ENCODE data around the gene FYB2.

The FYB2 gene

GRCh38 chr1:56816264-56816663 lies 2.9 kb downstream of the FYB2 start:
- no peak overlapping the region for H3K27ac ChIP-seq (ENCODE audit: low read length)
- no peaks in the 10 kb centered on the region for H3K27me3 ChIP-seq (ENCODE audit: low read depth, low read length)
- H3K9me3 ChIP-seq (ENCODE audit: control insufficient read depth in 1 of 2, low read length in 2 of 2): no peaks in the 10 kb centered on the region
- H3K4me1 ChIP-seq (ENCODE audit: control insufficient read depth in 1 of 2, insufficient read depth in 2 of 2, low read length in 2 of 2): peaks cover 0 to 7% of the 10 kb centered on the region in 2 donors
- no peak overlapping the region for H3K4me3 ChIP-seq (ENCODE audit: low read depth in 1 of 2, low read length in 2 of 2)
- no peaks in the 10 kb centered on the region for H3K36me3 ChIP-seq (ENCODE audit: control insufficient read depth in 1 of 2, insufficient read depth in 2 of 2, low read length in 2 of 2)

DNA sequence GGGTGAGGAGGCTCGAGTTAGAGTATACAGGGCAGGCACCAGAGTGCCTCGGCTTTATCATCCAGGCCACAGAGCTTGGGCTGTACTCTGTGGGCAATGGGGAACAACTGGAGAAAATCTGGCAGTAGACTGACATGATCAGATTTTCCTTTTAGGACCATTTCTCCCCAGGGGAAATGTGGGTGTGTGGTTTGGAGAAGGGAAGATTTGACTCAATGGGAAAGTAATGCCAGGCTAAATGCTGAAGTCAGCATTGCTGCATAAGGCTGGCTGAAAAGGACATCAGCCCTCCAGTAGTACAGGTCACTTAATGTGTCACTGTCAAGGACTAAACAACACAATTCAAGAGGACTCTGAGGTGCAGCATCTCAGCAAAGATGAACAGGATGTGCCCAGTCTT lies 5.0 kb downstream of the FYB2 start:
- Histone ChIP-seq H3K4me1 (ENCODE audit: control insufficient read depth in 1 of 2, insufficient read depth in 2 of 2, low read length in 2 of 2) (no peaks in the 10 kb centered on the region), H3K36me3 (ENCODE audit: control insufficient read depth in 1 of 2, insufficient read depth in 2 of 2, low read length in 2 of 2) (no peaks in the 10 kb centered on the region), H3K9me3 (ENCODE audit: control insufficient read depth in 1 of 2, low read length in 2 of 2) (no peaks in the 10 kb centered on the region), H3K27ac (ENCODE audit: low read length) (no peak overlapping the region), H3K27me3 (ENCODE audit: low read depth, low read length) (no peaks in the 10 kb centered on the region), H3K4me3 (ENCODE audit: low read depth in 1 of 2, low read length in 2 of 2) (no peak overlapping the region)

DNA sequence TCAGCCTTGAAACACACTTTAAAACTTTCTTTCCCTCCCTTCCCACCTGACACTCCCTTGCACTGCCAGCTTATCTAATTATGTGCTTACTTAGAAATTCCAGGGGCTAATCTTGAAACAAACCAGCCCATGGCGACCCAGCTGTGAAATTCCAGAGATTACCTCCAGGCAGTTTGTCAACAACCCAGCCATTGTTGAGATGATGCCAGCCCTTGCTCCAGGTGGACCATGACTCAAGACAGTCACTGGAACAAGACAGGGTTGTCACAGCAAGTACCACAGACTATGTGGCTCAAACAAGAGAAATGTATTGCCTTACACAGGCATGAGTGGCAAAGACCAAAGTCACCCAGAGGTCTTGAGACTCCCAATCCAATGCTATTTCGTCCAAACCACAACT lies 7.9 kb downstream of the FYB2 start:
- no peaks in the 10 kb centered on the region for H3K36me3 ChIP-seq (ENCODE audit: control insufficient read depth in 1 of 2, insufficient read depth in 2 of 2, low read length in 2 of 2)
- no peaks in the 10 kb centered on the region for H3K27me3 ChIP-seq (ENCODE audit: low read depth, low read length)
- no peak overlapping the region for H3K27ac ChIP-seq (ENCODE audit: low read length)
- no peaks in the 10 kb centered on the region for H3K9me3 ChIP-seq (ENCODE audit: control insufficient read depth in 1 of 2, low read length in 2 of 2)
- H3K4me1 ChIP-seq (ENCODE audit: control insufficient read depth in 1 of 2, insufficient read depth in 2 of 2, low read length in 2 of 2): no peaks in the 10 kb centered on the region
- no peak overlapping the region for H3K4me3 ChIP-seq (ENCODE audit: low read depth in 1 of 2, low read length in 2 of 2)

- H3K27me3 ChIP-seq (ENCODE audit: low read depth, low read length): no peaks in the 10 kb centered on the region
- H3K9me3 ChIP-seq (ENCODE audit: control insufficient read depth in 1 of 2, low read length in 2 of 2): no peaks in the 10 kb centered on the region
- H3K27ac ChIP-seq (ENCODE audit: low read length): no peak overlapping the region
- H3K36me3 ChIP-seq (ENCODE audit: control insufficient read depth in 1 of 2, insufficient read depth in 2 of 2, low read length in 2 of 2): no peaks in the 10 kb centered on the region
- H3K4me3 ChIP-seq (ENCODE audit: low read depth in 1 of 2, low read length in 2 of 2): no peak overlapping the region
- no peaks in the 10 kb centered on the region for H3K4me1 ChIP-seq (ENCODE audit: control insufficient read depth in 1 of 2, insufficient read depth in 2 of 2, low read length in 2 of 2)
Measured at GRCh38 chr1:56808410-56808809, 10.8 kb downstream of the FYB2 start.

DNA sequence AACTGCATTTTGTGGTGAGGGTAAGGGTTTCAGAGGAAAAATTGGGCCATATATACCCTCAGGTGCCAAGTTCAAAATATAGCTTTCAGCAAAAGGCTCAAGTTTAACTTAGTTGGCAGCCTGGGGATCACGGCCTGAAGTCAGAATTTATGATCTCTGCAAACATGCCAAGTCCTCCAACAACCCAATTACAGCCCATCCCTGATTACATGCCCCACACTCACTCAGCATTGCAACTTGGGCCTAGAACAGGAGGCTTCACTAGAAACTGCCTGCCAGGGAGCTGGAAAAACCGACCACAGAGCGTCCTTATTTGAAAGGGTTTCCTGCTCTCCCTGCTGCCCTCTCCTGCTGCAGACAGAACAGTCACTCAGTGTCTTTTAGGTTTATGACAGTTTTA lies 12.4 kb downstream of the FYB2 start:
- no peaks in the 10 kb centered on the region for H3K27me3 ChIP-seq (ENCODE audit: low read depth, low read length)
- H3K36me3 ChIP-seq (ENCODE audit: control insufficient read depth in 1 of 2, insufficient read depth in 2 of 2, low read length in 2 of 2): no peaks in the 10 kb centered on the region
- H3K4me1 ChIP-seq (ENCODE audit: control insufficient read depth in 1 of 2, insufficient read depth in 2 of 2, low read length in 2 of 2): no peaks in the 10 kb centered on the region
- H3K27ac ChIP-seq (ENCODE audit: low read length): no peak overlapping the region
- no peak overlapping the region for H3K4me3 ChIP-seq (ENCODE audit: low read depth in 1 of 2, low read length in 2 of 2)
- no peaks in the 10 kb centered on the region for H3K9me3 ChIP-seq (ENCODE audit: control insufficient read depth in 1 of 2, low read length in 2 of 2)

DNA sequence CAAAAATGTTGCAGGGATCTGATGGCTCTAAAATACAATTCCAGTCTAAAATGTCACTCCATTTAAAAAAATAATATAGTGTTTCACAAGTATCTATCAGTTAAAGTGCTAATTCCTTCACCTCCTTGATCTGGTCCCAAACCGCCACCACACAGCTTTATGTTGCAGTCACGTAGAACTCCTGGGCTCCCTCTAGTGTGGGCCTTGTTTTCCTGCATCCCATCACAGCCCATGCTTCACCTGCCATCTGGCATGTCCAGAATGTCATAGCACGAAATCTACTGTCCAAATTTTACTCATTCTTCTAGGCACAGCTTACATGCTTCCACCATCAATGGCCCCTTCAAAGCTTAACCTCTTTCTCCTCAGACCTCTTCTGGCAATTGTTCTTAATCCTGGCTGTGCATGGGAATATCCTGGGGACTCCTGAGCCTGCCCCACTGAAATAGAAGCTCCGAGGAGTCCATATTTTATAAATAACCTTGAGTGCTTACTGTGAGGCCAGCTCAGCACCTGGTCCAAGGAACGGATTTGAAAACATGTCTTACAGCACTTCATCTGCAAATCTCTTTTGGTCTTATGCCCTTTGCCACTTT lies 15.5 kb downstream of the FYB2 start:
- Histone ChIP-seq H3K4me1 (ENCODE audit: control insufficient read depth in 1 of 2, insufficient read depth in 2 of 2, low read length in 2 of 2) (no peaks in the 10 kb centered on the region), H3K27me3 (ENCODE audit: low read depth, low read length) (no peaks in the 10 kb centered on the region), H3K4me3 (ENCODE audit: low read depth in 1 of 2, low read length in 2 of 2) (no peak overlapping the region), H3K27ac (ENCODE audit: low read length) (no peak overlapping the region), H3K9me3 (ENCODE audit: control insufficient read depth in 1 of 2, low read length in 2 of 2) (no peaks in the 10 kb centered on the region), H3K36me3 (ENCODE audit: control insufficient read depth in 1 of 2, insufficient read depth in 2 of 2, low read length in 2 of 2) (no peaks in the 10 kb centered on the region)

- H3K4me3 ChIP-seq (ENCODE audit: low read depth in 1 of 2, low read length in 2 of 2): no peak overlapping the region
- H3K27ac ChIP-seq (ENCODE audit: low read length): no peak overlapping the region
- no peaks in the 10 kb centered on the region for H3K4me1 ChIP-seq (ENCODE audit: control insufficient read depth in 1 of 2, insufficient read depth in 2 of 2, low read length in 2 of 2)
- H3K9me3 ChIP-seq (ENCODE audit: control insufficient read depth in 1 of 2, low read length in 2 of 2): no peaks in the 10 kb centered on the region
- H3K27me3 ChIP-seq (ENCODE audit: low read depth, low read length): no peaks in the 10 kb centered on the region
- no peaks in the 10 kb centered on the region for H3K36me3 ChIP-seq (ENCODE audit: control insufficient read depth in 1 of 2, insufficient read depth in 2 of 2, low read length in 2 of 2)
Measured at GRCh38 chr1:56799605-56800400, 19.4 kb downstream of the FYB2 start.

DNA sequence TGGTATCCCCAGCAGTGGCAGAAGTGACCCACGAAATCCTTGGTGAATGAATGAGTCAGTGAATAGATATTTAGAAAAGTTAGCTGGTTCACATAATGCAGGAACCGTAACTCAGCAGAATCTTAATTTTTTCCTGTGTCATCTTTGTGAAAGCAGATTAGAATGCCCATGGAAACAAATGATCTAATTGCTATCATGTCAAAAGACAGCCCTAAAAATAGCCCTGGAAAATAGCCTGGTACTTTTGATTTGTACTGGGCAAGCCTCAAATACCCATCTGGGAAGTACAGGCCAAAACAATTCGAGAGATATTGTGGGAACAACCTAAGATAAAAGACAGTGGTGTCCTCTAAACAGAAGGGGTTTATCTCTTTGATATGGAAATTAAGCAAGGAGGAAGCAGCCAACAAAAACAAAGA lies 21.1 kb downstream of the FYB2 start:
- Histone ChIP-seq H3K27ac (ENCODE audit: low read length) (no peak overlapping the region), H3K4me3 (ENCODE audit: low read depth in 1 of 2, low read length in 2 of 2) (no peak overlapping the region), H3K36me3 (ENCODE audit: control insufficient read depth in 1 of 2, insufficient read depth in 2 of 2, low read length in 2 of 2) (no peaks in the 10 kb centered on the region), H3K9me3 (ENCODE audit: control insufficient read depth in 1 of 2, low read length in 2 of 2) (no peaks in the 10 kb centered on the region), H3K4me1 (ENCODE audit: control insufficient read depth in 1 of 2, insufficient read depth in 2 of 2, low read length in 2 of 2) (no peaks in the 10 kb centered on the region), H3K27me3 (ENCODE audit: low read depth, low read length) (no peaks in the 10 kb centered on the region)

DNA sequence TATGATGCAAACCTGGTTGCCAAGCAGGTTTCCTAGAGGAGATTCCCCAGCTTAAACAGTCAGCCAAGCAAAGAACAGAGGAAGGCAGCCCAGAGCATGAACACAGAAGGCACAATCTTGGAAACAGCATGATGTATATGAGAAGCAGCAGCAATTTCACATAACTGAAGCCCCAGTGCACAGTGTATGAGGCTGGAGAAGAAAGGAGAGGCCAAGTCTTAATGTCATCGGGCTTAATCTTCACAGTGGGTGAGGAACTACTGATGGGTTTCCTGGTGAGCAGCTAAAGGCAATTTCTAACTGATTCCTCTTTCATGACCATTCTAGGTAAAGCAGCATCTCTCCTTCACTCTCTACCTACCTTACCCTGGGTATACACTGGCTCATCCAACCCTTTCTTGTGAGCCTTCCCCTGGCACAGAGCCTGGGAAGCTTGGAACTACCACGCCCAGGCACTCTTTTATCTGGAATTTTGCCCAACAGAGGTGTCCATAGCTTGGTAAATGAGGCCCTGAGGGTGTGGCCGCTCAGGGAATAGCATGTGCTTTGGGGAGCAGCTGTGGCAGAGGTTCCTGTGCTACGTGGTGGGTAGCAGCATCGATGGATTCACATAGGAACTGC lies 22.0 kb downstream of the FYB2 start:
- H3K27ac ChIP-seq (ENCODE audit: low read length): no peak overlapping the region

GRCh38 chr1:56795870-56796269 lies 23.3 kb downstream of the FYB2 start:
- Histone ChIP-seq H3K4me3 (ENCODE audit: low read depth in 1 of 2, low read length in 2 of 2) (no peak overlapping the region), H3K27ac (ENCODE audit: low read length) (no peak overlapping the region), H3K9me3 (ENCODE audit: control insufficient read depth in 1 of 2, low read length in 2 of 2) (no peaks in the 10 kb centered on the region), H3K36me3 (ENCODE audit: control insufficient read depth in 1 of 2, insufficient read depth in 2 of 2, low read length in 2 of 2) (no peaks in the 10 kb centered on the region), H3K4me1 (ENCODE audit: control insufficient read depth in 1 of 2, insufficient read depth in 2 of 2, low read length in 2 of 2) (no peaks in the 10 kb centered on the region), H3K27me3 (ENCODE audit: low read depth, low read length) (no peaks in the 10 kb centered on the region)

More for the DNA sequence above, 22.0 kb downstream of the FYB2 start:
- H3K9me3 ChIP-seq (ENCODE audit: control insufficient read depth in 1 of 2, low read length in 2 of 2): no peaks in the 10 kb centered on the region
- H3K36me3 ChIP-seq (ENCODE audit: control insufficient read depth in 1 of 2, insufficient read depth in 2 of 2, low read length in 2 of 2): no peaks in the 10 kb centered on the region
- no peak overlapping the region for H3K4me3 ChIP-seq (ENCODE audit: low read depth in 1 of 2, low read length in 2 of 2)
- H3K27me3 ChIP-seq (ENCODE audit: low read depth, low read length): no peaks in the 10 kb centered on the region
- H3K4me1 ChIP-seq (ENCODE audit: control insufficient read depth in 1 of 2, insufficient read depth in 2 of 2, low read length in 2 of 2): no peaks in the 10 kb centered on the region

GRCh38 chr1:56790036-56790435 lies 29.2 kb downstream of the FYB2 start:
- Histone ChIP-seq H3K27me3 (ENCODE audit: low read depth, low read length) (no peaks in the 10 kb centered on the region), H3K36me3 (ENCODE audit: control insufficient read depth in 1 of 2, insufficient read depth in 2 of 2, low read length in 2 of 2) (no peaks in the 10 kb centered on the region), H3K9me3 (ENCODE audit: control insufficient read depth in 1 of 2, low read length in 2 of 2) (no peaks in the 10 kb centered on the region), H3K4me3 (ENCODE audit: low read depth in 1 of 2, low read length in 2 of 2) (no peak overlapping the region), H3K27ac (ENCODE audit: low read length) (no peak overlapping the region), H3K4me1 (ENCODE audit: control insufficient read depth in 1 of 2, insufficient read depth in 2 of 2, low read length in 2 of 2) (no peaks in the 10 kb centered on the region)
